Stomach (tissue), 4 donors: Measurements from ENCODE around the gene MAGEF1.

Source experiments
- CTCF ChIP-seq, 7 experiments: fragments of 450-650 bp in 4 of 7; fragments of 200-600 bp in 3 of 7; sonication (generic) in 3 of 7; IDR thresholded peaks; one replicate each; pipeline ENCODE4 v1.5.1; 2016 to 2019; ENCODE audit warnings: antibody characterized with exemption in 7 of 7, control low read depth in 2 of 7, mild to moderate bottlenecking in 1 of 7
- POLR2A ChIP-seq, 4 donors: fragments of 450-650 bp; IDR thresholded peaks; one replicate each; pipeline ENCODE4 v1.6.1; 2016; ENCODE audit warnings: antibody characterized with exemption in 4 of 4, control low read depth in 2 of 4, mild to moderate bottlenecking in 1 of 4, moderate library complexity in 1 of 4
- POLR2AphosphoS5 ChIP-seq, 3 donors: sonication (generic); formaldehyde crosslinking; IDR thresholded peaks; one replicate each; pipeline ENCODE4 v1.6.1; 2016; ENCODE audit warnings: antibody characterized with exemption in 3 of 3

GRCh38 chr3:184703657-184704056 lies 8.2 kb downstream of the MAGEF1 start:
- TF ChIP-seq CTCF (IDR thresholded peaks at IDR 0.05): no peak
- no peak for TF ChIP-seq POLR2AphosphoS5 (IDR thresholded peaks at IDR 0.05)
- TF ChIP-seq POLR2A (IDR thresholded peaks at IDR 0.05): no peak
